ENCODE measurements around the gene ZC3H10. TPM values are rescaled to one million over a fixed set of nuclear protein-coding genes. Genes with fewer than 3 reads are reported as not detected.
A peak's percentile ranks its signal among the peaks of the same experiment; 100 is the strongest.

Gene ZC3H10
- total and polyA plus RNA-seq, 2 of the 13 experiments (the other 11 are each of a cell fraction or from before 2014, with no cell fraction given), result 0.70 to 2.3 TPM

- TF ChIP-seq ARID5B (CRISPR knock-in tag; IDR thresholded peaks at IDR 0.05) (peak; percentile 54; the same call in 1 of the 2 replicates), MTF1 (CRISPR knock-in tag; IDR thresholded peaks at IDR 0.05) (no peak), ZNF362 (CRISPR knock-in tag; IDR thresholded peaks at IDR 0.05; ENCODE audit: borderline replicate concordance) (no peak), ZNF546 (CRISPR knock-in tag; conservative IDR thresholded peaks at IDR 0.05) (no peak), PCBP2 (optimal IDR thresholded peaks at IDR 0.05; ENCODE audit: low read depth, low read length, poor library complexity, severe bottlenecking) (no peak), NFIB (CRISPR knock-in tag; IDR thresholded peaks at IDR 0.05; ENCODE audit: borderline replicate concordance) (no peak), NONO (IDR thresholded peaks at IDR 0.05) (no peak), NONO (CRISPR knock-in tag; conservative IDR thresholded peaks at IDR 0.05) (peak; percentile 22; the same call in 1 of the 2 replicates), MIER2 (CRISPR knock-in tag; IDR thresholded peaks at IDR 0.05) (no peak), TAF1 (CRISPR knock-in tag; IDR thresholded peaks at IDR 0.05) (peak; percentile 70; the same call in 1 of the 2 replicates), ATF6 (CRISPR knock-in tag; conservative IDR thresholded peaks at IDR 0.05) (no peak), SP140L (CRISPR knock-in tag; IDR thresholded peaks at IDR 0.05; ENCODE audit: borderline replicate concordance) (no peak), REST (IDR thresholded peaks at IDR 0.05; ENCODE audit: borderline replicate concordance in 1 of 2, low read depth in 1 of 2, low read length in 2 of 2) (no peak; a peak in 1 of 4 replicates), ZNF879 (CRISPR knock-in tag; IDR thresholded peaks at IDR 0.05) (no peak), FLYWCH1 (CRISPR knock-in tag; IDR thresholded peaks at IDR 0.05) (no peak), MED8 (CRISPR knock-in tag; IDR thresholded peaks at IDR 0.05; ENCODE audit: insufficient replicate concordance) (no peak)
Measured at GRCh38 chr12:56152132-56152755, 34.2 kb downstream of the ZC3H10 start, which contains the start of gene MYL6B (continued).

All from HepG2 (cell line).